Neural progenitor cell (in vitro differentiated cells): ENCODE data around the gene EMC10. TPM values are rescaled to one million over a fixed set of nuclear protein-coding genes. Genes with fewer than 3 reads are reported as not detected.
"Not testable (repeated sequence)": the region's sequence is repeated elsewhere in the genome, so short reads cannot be mapped to it uniquely, and the experiment has no call there.

Experiments
- DNase-seq: peaks from one replicate; pipeline ENCODE4 v3.0.0-alpha.2; 2016; ENCODE audit warnings: low spot score
- H2AFZ ChIP-seq: fragments of 200-600 bp; sonication (generic); replicated peaks from 2 replicates; pipeline ENCODE4 v1.6.1; 2016; ENCODE audit warnings: antibody characterized with exemption
- H3F3A ChIP-seq: fragments of 200-600 bp; sonication (generic); 2 replicates; pipeline ENCODE4 v1.6.1; 2016; ENCODE audit warnings: antibody characterized with exemption, low read depth
- H3K27ac ChIP-seq: fragments of 200-600 bp; sonication (generic); 2 replicates; pipeline ENCODE4 v1.5.1; 2016; ENCODE audit warnings: mild to moderate bottlenecking
- H3K27me3 ChIP-seq: fragments of 200-600 bp; sonication (generic); 2 replicates; pipeline ENCODE4 v1.6.1; 2016; ENCODE audit warnings: mild to moderate bottlenecking, moderate library complexity
- H3K36me3 ChIP-seq: fragments of 200-600 bp; sonication (generic); 2 replicates; pipeline ENCODE4 v1.5.1; 2016
- H3K4me1 ChIP-seq: fragments of 200-600 bp; sonication (generic); 2 replicates; pipeline ENCODE4 v1.6.1; 2016; ENCODE audit warnings: mixed run types
- H3K4me2 ChIP-seq: fragments of 200-600 bp; sonication (generic); 2 replicates; pipeline ENCODE4 v1.6.1; 2016
- H3K4me3 ChIP-seq: fragments of 200-600 bp; sonication (generic); 2 replicates; pipeline ENCODE4 v1.5.1; 2016
- H3K79me2 ChIP-seq: fragments of 200-600 bp; sonication (generic); 2 replicates; pipeline ENCODE4 v1.6.1; 2016; ENCODE audit warnings: low read depth
- H3K9ac ChIP-seq: fragments of 200-600 bp; sonication (generic); 2 replicates; pipeline ENCODE4 v1.6.1; 2016
- H3K9me3 ChIP-seq: fragments of 200-600 bp; sonication (generic); 2 replicates; pipeline ENCODE4 v1.5.1; 2016; ENCODE audit warnings: low read depth
- H4K20me1 ChIP-seq: fragments of 200-600 bp; sonication (generic); 2 replicates; pipeline ENCODE4 v1.6.1; 2016; ENCODE audit warnings: low read depth
- H3K27ac Mint-ChIP-seq: 3 replicates; pipeline ENCODE4 v1.8.0; 2021; ENCODE audit warnings: mixed read lengths
- H3K27me3 Mint-ChIP-seq: 2 replicates; pipeline ENCODE4 v1.8.0; 2022; ENCODE audit warnings: low read depth, mild to moderate bottlenecking, inconsistent platforms, moderate library complexity, mixed read lengths; ENCODE audit not compliant: insufficient read depth
- H3K36me3 Mint-ChIP-seq: 3 replicates; pipeline ENCODE4 v1.8.0; 2021; ENCODE audit warnings: mixed read lengths
- H3K4me1 Mint-ChIP-seq: 3 replicates; pipeline ENCODE4 v1.8.0; 2021; ENCODE audit warnings: mixed read lengths
- H3K4me3 Mint-ChIP-seq: 3 replicates; pipeline ENCODE4 v1.8.0; 2021; ENCODE audit warnings: mild to moderate bottlenecking, moderate library complexity, mixed read lengths
- H3K9me3 Mint-ChIP-seq: 3 replicates; pipeline ENCODE4 v1.8.0; 2020; ENCODE audit warnings: mixed read lengths
- CTCF ChIP-seq: fragments of 200-600 bp; sonication (generic); IDR thresholded peaks from 2 replicates; pipeline ENCODE4 v1.5.1; 2017; ENCODE audit warnings: antibody characterized with exemption, mild to moderate bottlenecking
- EZH2 ChIP-seq: fragments of 200-600 bp; sonication (generic); IDR thresholded peaks from 2 replicates; pipeline ENCODE4 v1.6.1; 2017; ENCODE audit warnings: antibody characterized with exemption, mild to moderate bottlenecking, moderate library complexity
- EZH2phosphoT487 ChIP-seq: fragments of 200-600 bp; sonication (generic); IDR thresholded peaks from 2 replicates; pipeline ENCODE4 v1.6.1; 2017; ENCODE audit warnings: antibody characterized with exemption
- total RNA-seq: library from RNA; depleted of rRNA; stranded (reverse); fragments of >200 nt; gene quantifications from 2 replicates; pipeline ENCODE4 v1.2.3, GENCODE V29; 2015; ENCODE audit warnings: low replicate concordance

The EMC10 gene
- total RNA-seq, 1 donor from 2014 or later, result 32.9 TPM

GRCh38 chr19:50466706-50467039, 9.6 kb upstream of the EMC10 start:
- Histone ChIP-seq H3F3A (peaks cover 12% of the 10 kb centered on the region), H3K79me2 (no peaks in the 10 kb centered on the region), H3K27ac (no peak overlapping the region), H3K27me3 (no peaks in the 10 kb centered on the region), H3K9ac (no peak overlapping the region), H3K4me1 (peaks cover 10% of the 10 kb centered on the region), H2AFZ (no peak overlapping the region), H3K4me2 (no peak overlapping the region), H4K20me1 (no peaks in the 10 kb centered on the region), H3K36me3 (no peaks in the 10 kb centered on the region), H3K9me3 (no peaks in the 10 kb centered on the region), H3K4me3 (no peak overlapping the region)
- Mint-ChIP-seq H3K4me3 (no peak overlapping the region), H3K9me3 (no peaks in the 10 kb centered on the region), H3K27me3 (peaks cover 20% of the 10 kb centered on the region), H3K4me1 (peaks cover 18% of the 10 kb centered on the region), H3K36me3 (no peaks in the 10 kb centered on the region), H3K27ac (no peak overlapping the region)
- no peak for TF ChIP-seq CTCF
- TF ChIP-seq EZH2, result no peak
- no peak for TF ChIP-seq EZH2phosphoT487
- DNase-seq, result no peak

GRCh38 chr19:50467566-50467965, 8.7 kb upstream of the EMC10 start:
- peaks cover 18% of the 10 kb centered on the region for H3K4me1 Mint-ChIP-seq
- Histone ChIP-seq H3K27ac (no peak overlapping the region), H3K4me2 (no peak overlapping the region), H2AFZ (no peak overlapping the region), H3K27me3 (no peaks in the 10 kb centered on the region), H4K20me1 (no peaks in the 10 kb centered on the region), H3F3A (peaks cover 21% of the 10 kb centered on the region), H3K36me3 (no peaks in the 10 kb centered on the region), H3K9ac (no peak overlapping the region), H3K9me3 (no peaks in the 10 kb centered on the region), H3K4me1 (peaks cover 10% of the 10 kb centered on the region), H3K4me3 (no peak overlapping the region), H3K79me2 (no peaks in the 10 kb centered on the region)
- no peak for DNase-seq
- peak overlapping the region; percentile 59 for H3K4me3 Mint-ChIP-seq
- H3K27ac Mint-ChIP-seq, result no peak overlapping the region
- no peaks in the 10 kb centered on the region for H3K9me3 Mint-ChIP-seq
- H3K36me3 Mint-ChIP-seq, result no peaks in the 10 kb centered on the region
- TF ChIP-seq CTCF (no peak), EZH2 (no peak), EZH2phosphoT487 (no peak)
- H3K27me3 Mint-ChIP-seq, result peaks cover 20% of the 10 kb centered on the region

GRCh38 chr19:50468818-50469217, 7.5 kb upstream of the EMC10 start:
- H3F3A ChIP-seq, result peaks cover 22% of the 10 kb centered on the region
- no peak for TF ChIP-seq EZH2phosphoT487
- TF ChIP-seq CTCF, result no peak
- TF ChIP-seq EZH2, result no peak
- H3K4me1 ChIP-seq, result peaks cover 10% of the 10 kb centered on the region
- H3K4me3 Mint-ChIP-seq, result no peak overlapping the region
- no peaks in the 10 kb centered on the region for H3K36me3 Mint-ChIP-seq
- no peaks in the 10 kb centered on the region for H3K36me3 ChIP-seq
- peaks cover 18% of the 10 kb centered on the region for H3K4me1 Mint-ChIP-seq
- H3K4me2 ChIP-seq, result no peak overlapping the region
- no peak overlapping the region for H3K9ac ChIP-seq
- no peaks in the 10 kb centered on the region for H3K27me3 ChIP-seq
- no peak for DNase-seq
- no peaks in the 10 kb centered on the region for H3K79me2 ChIP-seq
- no peak overlapping the region for H3K27ac ChIP-seq
- H2AFZ ChIP-seq, result no peak overlapping the region
- H3K27me3 Mint-ChIP-seq, result peaks cover 20% of the 10 kb centered on the region
- H3K9me3 Mint-ChIP-seq, result no peaks in the 10 kb centered on the region
- no peak overlapping the region for H3K4me3 ChIP-seq
- no peak overlapping the region for H3K27ac Mint-ChIP-seq
- H4K20me1 ChIP-seq, result no peaks in the 10 kb centered on the region
- H3K9me3 ChIP-seq, result no peaks in the 10 kb centered on the region

GRCh38 chr19:50473336-50473735, 3.0 kb upstream of the EMC10 start:
- Histone ChIP-seq H3F3A (peaks cover 32% of the 10 kb centered on the region), H3K79me2 (peaks cover 15% of the 10 kb centered on the region), H4K20me1 (peaks cover 10% of the 10 kb centered on the region)
- H2AFZ ChIP-seq, H3K4me1 ChIP-seq, H3K9me3 ChIP-seq, DNase-seq, H3K27me3 ChIP-seq, H3K9ac ChIP-seq, H3K36me3 ChIP-seq, H3K27ac Mint-ChIP-seq, H3K27ac ChIP-seq, H3K4me3 Mint-ChIP-seq, H3K4me3 ChIP-seq, H3K4me2 ChIP-seq: not testable (repeated sequence)
- Mint-ChIP-seq H3K36me3 (peaks cover 10% of the 10 kb centered on the region), H3K4me1 (peaks cover 14% of the 10 kb centered on the region), H3K27me3 (peaks cover 26% of the 10 kb centered on the region), H3K9me3 (peaks cover 15% of the 10 kb centered on the region)
